Activated T-helper 1 cell treated with Interleukin-2 at 50 U/mL for 16 hours (primary cell): ENCODE data around the gene STAT3.
"Not testable (repeated sequence)": the region's sequence is repeated elsewhere in the genome, so short reads cannot be mapped to it uniquely, and the experiment has no call there.

Source experiments
- DNase-seq: peaks from one replicate; pipeline ENCODE4 v3.0.0-alpha.2; 2020; ENCODE audit warnings: low read depth

STAT3 gene

GRCh38 chr17:42409523-42410318 is 21.5 kb upstream of the STAT3 start:
- DNase-seq, result no peak

- DNase-seq, result no peak
Measured at GRCh38 chr17:42408061-42408460, 19.8 kb upstream of the STAT3 start.

GRCh38 chr17:42407289-42407836 is 19.1 kb upstream of the STAT3 start:
- peak; percentile 37 for DNase-seq

GRCh38 chr17:42406615-42407288 is 18.5 kb upstream of the STAT3 start:
- DNase-seq, result no peak

- DNase-seq, result peak; percentile 71
Measured at GRCh38 chr17:42405963-42406495, 17.8 kb upstream of the STAT3 start.

- no peak for DNase-seq
Measured at GRCh38 chr17:42405076-42405475, 16.8 kb upstream of the STAT3 start.

GRCh38 chr17:42404326-42405055 is 16.2 kb upstream of the STAT3 start:
- no peak for DNase-seq

- peak; percentile 10 for DNase-seq
Measured at GRCh38 chr17:42403150-42403549, 14.9 kb upstream of the STAT3 start.

GRCh38 chr17:42402117-42402516 is 13.9 kb upstream of the STAT3 start:
- DNase-seq, result no peak

GRCh38 chr17:42400844-42401375 is 12.7 kb upstream of the STAT3 start:
- DNase-seq, result not testable (repeated sequence)

- no peak for DNase-seq
Measured at GRCh38 chr17:42399948-42400843, 12.0 kb upstream of the STAT3 start.

GRCh38 chr17:42399121-42399520 is 10.9 kb upstream of the STAT3 start:
- DNase-seq, result no peak

GRCh38 chr17:42395601-42396000 is 7.4 kb upstream of the STAT3 start:
- DNase-seq, result not testable (repeated sequence)

- DNase-seq, result no peak
Measured at GRCh38 chr17:42394838-42395237, 6.6 kb upstream of the STAT3 start.

- DNase-seq, result no peak
Measured at GRCh38 chr17:42392692-42393415, 4.6 kb upstream of the STAT3 start.

- DNase-seq, result not testable (repeated sequence)
Measured at GRCh38 chr17:42391439-42391838, 3.2 kb upstream of the STAT3 start.

- DNase-seq, result no peak
Measured at GRCh38 chr17:42389899-42390298, 1.7 kb upstream of the STAT3 start.

GRCh38 chr17:42389135-42389417 is 834 bp upstream of the STAT3 start:
- DNase-seq, result no peak

- peak; percentile 7 for DNase-seq
Measured at GRCh38 chr17:42387661-42388380, 421 bp downstream of the STAT3 start.
